CD4-positive, alpha-beta T cell treated with Interleukin-21 for 1 hour (primary cell): ENCODE data around the gene ARHGEF25.
A peak's percentile ranks its signal among the peaks of the same experiment; 100 is the strongest.
"Not testable (repeated sequence)": the region's sequence is repeated elsewhere in the genome, so short reads cannot be mapped to it uniquely, and the experiment has no call there.

Experiments
- DNase-seq: peaks from one replicate; pipeline ENCODE4 v3.0.0-alpha.2; 2020

Gene ARHGEF25

DNA sequence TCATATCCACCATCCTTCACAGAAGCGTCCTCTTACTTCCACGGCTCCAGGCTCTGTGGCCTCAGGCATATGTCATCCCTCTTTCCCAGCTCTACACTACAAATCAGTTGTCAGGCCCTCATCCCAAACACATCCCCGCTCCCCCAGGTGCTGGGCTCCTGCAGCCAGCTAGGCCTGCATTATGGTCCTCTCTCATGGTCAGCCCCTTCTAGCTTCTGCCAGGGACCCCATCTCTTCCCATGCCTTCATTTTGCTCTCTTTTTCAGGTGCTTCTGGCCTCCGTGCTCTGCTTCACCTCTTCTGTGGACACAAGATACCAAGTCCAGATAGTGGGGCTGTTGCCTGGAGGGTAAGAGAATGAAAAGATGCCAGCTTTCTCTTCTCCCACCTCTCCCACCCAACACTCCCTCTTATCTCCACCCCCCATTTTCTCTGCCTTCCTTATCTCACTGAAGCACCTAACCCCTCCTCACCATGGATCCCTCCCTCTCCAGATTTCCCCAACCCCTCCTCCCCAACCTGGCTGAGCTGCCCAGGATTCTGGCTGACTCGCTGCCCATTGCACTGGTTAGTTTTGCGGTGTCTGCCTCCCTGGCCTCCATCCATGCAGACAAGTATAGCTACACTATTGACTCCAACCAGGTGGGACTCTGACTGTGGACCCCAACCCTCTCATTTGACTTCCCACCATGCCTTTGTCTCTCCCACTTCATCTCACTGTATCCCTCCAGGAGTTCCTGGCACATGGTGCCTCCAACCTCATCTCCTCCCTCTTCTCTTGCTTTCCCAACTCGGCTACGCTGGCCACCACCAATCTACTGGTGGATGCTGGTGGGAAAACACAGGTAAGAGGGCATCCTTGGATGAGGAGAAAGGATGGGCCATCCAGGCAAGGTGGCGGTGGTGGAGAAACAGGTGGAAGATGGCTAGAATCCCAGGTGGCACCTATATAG is 11.3 kb downstream of the ARHGEF25 start:
- DNase-seq = no peak

DNA sequence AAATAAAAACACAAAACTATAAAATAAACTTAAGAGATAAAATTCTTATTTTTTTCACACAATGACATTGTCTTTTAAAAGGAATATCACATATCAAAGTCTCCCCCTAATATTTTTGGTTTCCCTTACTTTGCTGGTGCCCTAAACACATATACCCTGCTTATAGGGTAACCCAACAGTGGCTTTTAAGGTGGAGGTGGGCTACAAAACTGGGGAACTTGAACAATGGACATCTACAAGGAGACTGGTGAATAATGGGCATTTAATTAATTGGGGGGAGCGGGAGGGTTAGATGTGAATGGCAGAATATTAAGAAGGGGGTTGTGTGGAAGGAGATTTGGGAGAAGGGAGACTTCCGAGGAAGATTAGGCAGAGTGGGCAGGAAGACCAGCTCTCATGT is 12.2 kb downstream of the ARHGEF25 start:
- DNase-seq = no peak

DNA sequence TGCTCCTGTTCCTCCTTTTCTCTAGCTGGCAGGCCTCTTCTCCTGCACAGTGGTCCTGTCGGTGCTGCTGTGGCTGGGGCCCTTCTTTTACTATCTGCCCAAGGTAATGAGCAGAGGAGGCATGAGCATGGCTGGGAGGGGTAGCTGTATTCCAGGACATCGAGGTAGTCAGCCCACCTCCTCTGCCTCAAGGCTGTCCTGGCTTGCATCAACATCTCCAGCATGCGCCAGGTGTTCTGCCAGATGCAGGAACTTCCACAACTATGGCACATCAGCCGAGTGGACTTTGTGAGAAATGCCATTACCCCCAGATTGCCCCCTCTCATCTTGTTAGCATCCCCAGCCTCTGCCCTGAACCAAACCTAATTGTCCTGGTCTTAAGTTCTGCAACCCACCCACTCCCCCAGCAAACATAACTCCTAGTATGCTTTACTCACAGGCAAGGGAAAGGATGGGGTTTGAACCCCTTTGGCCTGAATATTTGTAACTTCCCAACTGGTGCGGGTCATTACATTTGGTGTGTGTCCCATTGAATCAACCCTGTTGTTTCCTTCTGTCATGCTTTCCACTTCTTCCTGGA is 12.7 kb downstream of the ARHGEF25 start:
- no peak for DNase-seq

DNA sequence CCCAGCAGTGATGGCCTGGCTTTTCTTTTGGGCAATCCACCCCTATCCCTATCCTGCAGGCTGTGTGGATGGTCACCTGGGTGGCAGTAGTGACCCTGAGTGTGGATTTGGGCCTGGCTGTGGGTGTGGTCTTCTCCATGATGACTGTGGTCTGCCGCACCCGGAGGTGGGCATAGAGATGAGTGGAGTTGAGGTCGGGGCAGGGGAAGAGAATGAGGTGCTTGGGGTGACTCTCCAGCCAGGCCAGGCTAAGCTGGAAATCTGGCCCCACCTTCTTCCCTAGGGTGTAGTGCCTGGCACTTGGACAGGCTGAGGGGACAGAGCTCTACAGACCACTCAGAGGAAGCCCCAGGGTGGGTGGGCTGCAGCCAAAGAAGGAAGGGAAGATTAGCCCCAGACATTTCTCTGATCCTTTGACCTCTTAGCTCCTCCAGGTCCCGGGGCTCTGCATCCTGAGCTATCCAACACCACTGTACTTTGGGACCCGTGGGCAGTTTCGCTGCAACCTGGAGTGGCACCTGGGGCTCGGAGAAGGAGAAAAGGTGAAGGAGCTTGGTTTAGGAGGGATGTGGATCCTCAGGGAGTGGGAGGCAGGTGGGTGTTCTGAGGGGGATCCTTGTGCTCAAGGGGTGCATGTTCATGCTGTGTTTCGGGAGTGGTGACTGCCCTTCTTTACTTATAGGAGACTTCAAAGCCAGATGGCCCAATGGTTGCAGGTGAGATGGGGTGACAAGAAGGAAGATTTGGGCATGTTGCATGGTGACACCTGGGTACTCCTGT is 13.4 kb downstream of the ARHGEF25 start:
- DNase-seq = no peak

DNA sequence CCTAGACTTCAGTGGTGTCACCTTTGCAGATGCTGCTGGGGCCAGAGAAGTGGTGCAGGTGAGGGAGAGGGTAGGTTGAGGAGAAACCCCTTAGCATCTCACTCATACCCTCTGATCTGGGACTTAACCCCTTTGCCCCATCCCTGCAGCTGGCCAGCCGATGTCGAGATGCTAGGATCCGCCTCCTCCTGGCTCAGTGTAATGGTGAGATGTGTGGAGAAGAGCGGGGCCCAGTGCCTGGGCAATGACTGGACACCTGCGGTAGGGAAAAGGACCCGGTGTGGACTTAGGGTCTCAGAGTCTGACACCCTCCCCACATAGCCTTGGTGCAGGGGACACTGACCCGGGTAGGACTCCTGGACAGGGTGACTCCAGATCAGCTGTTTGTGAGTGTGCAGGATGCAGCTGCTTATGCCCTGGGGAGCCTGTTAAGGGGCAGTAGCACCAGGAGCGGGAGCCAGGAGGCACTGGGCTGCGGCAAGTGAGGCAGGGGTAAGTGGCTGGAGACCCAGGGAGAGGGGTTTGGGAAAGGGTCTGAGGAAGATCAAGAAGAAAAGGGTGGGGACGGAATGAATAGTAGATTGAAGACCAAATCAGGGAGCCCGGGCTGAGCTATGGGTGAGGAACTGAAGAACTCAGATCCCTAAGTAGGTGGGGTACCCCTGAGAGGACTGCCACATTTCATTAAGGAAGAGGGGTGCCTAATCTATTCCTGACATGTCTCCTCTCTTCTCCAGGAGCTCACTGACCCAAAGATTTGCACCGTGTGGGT is 14.2 kb downstream of the ARHGEF25 start:
- no peak for DNase-seq

DNA sequence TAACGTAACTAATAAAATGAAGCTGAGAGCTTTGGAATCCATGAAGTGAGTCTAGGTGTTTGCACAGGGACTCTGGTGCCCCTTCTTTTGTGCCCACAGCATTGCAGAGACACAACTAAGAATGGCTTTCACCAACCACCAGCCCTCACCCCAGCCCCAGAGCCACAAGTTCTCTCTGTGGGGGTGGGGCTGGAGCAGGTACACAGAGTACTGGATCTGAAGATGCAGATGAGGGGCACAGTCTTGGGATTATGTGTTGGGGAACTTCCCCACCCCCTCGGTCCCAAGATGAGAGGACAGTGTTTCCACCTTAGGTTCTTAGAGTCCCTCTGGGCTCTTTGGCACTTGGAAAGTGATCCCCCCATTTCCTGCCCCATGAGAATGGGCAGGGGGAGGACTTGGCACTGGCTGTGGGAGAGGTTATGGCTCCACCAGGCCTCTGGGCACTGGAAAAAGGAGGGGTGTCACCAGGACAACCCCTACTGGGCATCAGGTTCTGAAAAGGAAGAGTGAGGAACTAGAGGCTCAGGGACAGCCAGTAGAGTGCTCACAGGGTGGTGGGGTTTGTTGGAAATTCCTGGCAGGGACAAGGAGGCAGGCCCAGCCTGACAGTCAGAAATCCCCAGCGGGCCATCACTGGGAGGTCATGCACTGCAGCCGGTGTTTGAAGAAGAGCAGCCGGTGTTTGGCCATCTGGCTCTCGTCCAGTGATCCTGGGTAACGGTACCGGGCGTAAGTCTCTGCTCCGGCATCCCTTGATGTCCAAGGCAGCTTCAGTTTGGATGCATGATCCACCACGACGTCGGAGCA is 15.1 kb downstream of the ARHGEF25 start:
- DNase-seq = no peak

DNA sequence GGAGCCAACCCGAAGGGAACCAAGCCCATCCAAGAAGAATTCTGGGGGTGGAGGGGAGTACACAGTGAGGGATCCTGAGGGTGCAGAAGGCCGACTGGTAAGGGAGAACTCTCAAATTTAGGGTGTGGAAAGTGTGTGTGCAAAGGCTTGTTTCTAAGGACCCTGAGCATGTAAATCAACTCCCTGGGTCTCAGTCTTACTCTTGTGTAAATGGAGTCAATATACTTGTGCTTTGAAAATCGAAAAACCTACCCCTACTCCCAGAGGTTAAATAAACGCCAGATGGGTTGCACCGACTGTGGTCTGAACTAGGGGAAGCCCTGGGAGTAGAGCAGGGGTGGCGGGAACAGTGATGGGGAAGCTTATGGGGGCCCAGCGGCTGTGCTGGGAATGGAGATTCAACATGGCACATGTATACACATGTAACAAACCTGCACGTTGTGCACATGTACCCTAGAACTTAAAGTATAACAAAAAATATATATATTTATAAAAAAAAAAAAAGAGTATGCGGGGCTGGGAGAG is 15.7 kb downstream of the ARHGEF25 start:
- no peak for DNase-seq

DNA sequence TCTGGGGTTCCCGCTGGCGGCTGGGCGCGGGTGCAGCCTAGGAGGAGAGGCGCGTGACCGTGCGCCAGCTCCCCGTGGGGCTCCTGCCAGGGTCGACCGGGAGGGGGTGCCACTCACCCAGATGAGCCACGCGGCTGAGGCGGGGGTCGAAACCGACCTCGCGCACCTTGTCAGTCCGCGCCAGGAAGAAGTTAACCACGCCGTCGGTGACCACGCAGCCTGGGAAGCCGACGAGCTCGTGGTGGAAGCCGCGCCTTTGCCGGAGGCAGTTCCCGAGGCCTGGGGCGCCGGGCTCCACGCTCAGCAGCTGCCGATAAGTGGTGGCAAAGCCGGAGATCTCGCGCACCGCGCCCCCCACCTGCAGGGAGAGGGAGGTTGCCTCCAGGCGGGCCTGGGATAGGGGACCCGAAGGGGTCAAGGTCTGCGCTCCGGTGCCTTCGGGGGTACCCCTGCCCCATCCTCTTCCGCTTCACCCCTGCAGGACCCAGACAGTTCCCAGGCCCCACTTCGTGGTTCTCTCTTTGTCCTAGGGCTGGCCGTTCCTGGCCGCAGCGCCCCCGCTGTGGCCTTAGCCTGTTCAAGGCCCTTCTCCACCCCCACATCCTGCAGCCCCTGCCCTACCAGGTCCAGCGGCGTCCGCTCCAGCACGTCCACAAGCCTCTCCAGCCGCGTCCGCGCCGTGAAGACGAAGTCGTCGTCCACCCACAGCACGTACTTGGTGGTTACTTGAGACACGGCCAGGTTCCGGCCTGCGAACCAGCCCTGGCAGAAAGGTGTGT is 16.5 kb downstream of the ARHGEF25 start:
- DNase-seq = no peak

DNA sequence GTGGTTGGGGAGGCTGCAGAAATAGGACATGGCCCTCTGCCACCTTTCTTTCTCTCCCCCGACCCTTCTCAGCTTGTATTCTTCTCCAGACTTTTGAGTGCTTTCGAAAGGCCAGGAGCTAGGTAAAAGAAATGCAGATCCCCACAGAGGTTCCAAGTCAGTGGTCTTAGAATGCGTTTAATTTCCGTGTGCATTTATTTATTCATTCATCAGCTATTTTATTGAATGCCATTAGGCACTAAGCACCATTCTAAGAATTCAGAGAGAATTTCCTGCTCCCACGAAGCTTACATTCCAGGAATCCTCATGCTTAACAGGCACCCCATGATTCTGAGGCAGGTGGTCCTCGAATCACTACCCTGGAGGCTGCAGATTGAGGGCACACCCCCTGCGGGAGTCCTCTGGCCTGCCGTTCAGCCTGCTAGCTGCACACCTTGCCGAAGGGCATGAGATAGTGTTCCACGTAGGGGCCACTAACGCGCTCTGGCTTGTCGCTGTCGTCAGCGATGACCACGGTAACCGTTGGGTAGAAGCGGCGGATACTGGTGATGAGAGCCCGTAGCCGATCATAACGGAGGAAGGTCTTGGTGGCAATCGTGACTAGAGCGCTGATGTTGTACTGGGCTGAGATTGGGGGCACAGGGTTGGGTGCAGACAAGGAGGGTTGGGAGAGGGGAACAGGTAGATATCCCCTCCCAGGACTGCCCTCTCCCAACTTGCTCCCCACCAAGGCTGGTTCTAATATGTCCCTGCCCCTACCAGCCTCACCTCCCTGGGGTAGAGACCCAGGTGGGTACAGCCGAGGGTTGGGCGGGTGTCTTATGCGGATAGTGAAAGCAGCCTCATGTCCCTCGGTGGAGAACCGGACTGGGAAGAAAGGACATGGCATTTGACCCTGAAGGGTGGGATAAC is 17.3 kb downstream of the ARHGEF25 start:
- DNase-seq = no peak

DNA sequence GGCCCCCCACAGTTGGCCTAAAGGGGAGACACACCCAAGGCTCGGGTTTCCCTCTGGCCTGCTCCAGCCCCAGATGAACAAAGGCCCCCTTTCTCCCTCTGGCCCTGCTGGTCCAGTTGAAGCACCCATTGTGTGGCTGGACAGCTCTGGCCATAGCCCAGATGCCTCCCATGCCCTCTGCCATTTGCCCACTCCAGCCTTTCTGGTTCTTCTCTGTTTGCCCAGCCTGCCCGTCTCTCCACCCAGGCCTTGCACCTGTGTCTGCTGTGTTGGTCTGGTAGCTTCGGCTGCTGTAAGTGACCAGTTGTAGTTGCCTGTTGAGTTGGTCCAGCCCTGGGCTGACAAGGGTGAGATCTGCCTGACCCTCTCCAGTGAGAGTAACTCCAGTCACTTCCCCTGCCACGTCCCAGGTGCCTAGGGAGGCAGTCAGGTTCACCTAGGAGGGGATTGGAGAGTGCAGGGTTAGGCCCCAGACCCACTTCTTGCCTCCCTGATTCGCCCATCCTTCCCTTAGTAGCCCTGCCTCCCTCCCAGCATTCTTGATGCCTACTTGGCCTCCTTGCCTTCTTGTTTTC is 18.7 kb downstream of the ARHGEF25 start:
- DNase-seq = no peak

DNA sequence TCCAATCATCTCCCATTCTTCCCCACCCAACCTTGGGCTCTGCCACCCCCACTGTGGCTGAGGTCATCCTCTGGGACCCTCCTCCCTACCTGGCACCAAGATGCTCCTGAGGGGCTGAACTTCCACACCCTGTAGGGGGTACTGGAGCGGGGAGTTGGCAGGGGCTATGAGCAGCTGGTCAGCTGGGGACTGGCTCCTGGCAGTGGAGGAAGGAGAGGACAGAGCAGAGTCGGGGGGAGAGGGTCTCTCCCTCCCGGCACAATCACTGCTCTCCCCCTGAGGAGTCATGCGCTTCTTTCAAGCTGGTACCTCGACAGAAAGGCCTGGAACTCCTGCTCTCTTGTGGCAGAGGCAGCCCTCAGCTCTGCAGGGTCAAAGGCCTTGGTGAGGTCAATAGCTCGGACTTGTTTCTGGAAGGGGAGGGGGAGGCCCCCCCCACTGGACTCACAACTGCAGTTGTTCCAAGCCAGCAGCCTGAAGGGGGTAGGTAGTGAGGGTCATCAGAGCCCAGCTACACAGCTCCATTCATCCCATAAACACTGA is 19.7 kb downstream of the ARHGEF25 start:
- DNase-seq = no peak

DNA sequence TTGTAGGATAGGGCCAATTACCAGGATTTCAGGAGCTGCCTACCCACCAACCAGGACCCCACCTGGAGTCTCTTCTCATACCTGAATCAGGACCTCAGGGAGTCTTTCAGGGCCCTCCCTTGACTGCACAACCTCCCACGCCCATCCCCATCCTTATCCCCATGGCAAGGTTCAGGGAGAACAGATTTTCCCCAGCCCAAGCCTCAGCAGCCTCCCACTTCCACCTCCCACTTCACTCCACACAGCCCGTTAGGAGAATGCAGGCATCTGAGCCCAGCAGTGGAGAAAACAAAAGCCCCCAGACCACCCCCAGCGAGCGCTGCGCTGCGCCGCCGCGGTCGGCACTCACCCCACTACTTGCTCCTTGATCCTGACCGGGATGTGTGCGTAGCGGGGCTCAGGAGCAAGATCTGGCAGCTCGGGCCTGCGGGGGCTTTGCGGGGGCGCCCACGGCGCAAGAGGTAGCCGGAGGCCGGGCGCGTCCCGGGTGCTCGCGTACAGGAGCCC is 20.4 kb downstream of the ARHGEF25 start:
- no peak for DNase-seq

DNA sequence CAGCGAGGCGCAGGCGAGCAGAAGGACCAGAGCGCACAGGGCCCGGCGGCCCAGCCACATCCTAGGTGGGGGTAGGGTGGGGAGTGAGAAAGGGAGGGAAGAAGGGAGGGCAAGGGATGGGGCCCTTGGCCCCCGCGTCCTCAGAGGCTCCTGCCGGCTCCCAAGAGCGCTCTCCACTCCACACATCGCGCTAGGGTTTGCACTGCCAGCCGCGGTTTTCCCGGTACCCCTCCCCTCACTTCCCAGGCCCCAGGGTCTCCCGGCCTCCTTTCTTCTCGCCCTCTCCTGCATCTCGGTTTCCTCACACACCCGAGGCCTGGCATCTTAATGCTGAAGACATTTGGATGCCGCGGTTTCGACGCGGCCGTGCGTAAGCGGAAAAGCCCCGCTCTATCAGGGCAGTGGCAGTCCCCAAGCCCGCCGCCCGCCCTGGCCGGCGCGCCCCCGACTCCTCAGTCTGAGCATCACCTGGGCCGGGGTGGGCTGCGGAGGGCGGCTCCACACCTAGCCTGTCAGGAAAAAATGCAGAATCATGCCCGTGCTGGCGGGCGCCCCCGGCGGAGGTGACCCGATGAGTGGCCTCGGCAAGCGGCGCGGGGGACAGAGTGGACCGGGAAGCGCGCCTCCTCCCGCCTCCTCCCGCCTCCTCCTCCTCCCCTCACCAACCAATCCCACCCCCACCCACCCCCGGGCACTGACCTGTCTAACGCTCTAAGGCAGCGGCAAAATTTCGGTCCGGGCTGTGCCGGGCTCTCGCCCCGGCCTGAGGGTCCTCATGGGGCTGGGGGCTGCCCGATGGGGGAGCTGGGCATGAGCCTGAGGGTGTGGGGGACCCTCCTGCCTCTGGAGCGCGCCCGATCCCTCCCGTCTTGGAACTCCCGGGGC is 21.1 kb downstream of the ARHGEF25 start:
- no peak for DNase-seq

DNA sequence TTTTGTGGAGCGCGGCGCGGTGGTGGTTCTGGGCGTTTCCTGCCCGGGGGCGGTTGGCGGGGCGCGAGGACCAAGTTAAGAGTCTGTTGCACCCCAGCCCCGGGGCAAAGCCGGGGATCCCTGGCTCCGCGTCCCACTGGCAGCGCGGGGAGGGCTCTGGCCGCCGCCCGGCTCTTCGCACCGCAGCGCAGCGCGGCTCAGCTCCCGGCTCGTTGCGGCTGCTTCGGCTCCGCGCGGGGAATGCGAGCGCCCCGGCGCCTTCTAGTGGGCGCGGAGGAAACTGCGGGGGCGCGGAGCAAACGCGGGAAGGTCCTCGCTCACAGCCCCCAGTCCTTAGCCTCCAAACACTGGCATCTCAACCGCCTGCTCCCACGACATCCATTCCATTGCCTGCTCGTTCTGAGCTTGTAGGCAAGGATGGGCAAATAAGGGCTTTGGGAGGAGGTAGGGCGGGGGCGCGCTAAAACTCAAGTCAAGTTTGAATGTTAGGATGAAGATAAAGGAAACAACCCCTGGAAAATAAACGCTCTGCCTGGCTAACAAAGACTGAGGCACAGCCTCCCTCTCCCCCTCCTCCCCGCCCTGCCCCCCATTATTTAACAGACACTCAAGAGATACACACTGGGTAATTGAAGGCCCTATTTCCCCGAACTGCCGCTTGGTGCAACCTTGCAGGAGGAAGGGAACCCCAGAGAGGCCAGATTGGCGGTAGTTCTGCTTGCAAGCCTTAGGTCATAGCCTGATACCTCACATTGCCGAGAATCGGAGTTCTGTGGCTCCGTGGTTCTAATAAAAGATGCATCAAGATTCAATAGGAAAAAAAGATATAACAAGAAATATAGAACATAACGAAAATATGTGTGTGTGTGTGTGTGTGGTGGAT is 22.0 kb downstream of the ARHGEF25 start, which contains the start of gene B4GALNT1:
TSS of gene B4GALNT1 (minus strand) at position 244 of the 883 bp plus-strand sequence. CDS start 1,069 bp downstream, outside the sequence.
- peak; percentile 66 for DNase-seq

DNA sequence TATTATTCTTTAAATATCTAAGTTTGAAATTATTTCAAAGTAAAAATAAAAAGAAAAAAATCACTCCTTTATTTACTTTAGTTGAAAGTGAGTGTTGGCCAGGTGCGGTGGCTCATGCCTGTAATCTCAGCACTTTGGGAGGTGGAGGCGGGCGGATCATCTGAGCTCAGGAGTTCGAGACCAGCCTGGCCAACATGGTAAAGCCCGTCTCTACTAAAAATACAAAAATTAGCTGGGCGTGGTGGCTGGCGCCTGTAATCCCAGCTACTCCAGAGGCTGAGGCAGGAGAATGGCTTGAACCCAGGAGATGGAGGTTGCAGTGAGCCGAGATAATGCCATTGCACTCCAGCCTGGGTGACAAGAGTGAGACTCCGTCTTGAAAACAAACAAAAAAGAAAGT is 25.5 kb downstream of the ARHGEF25 start:
- not testable (repeated sequence) for DNase-seq

DNA sequence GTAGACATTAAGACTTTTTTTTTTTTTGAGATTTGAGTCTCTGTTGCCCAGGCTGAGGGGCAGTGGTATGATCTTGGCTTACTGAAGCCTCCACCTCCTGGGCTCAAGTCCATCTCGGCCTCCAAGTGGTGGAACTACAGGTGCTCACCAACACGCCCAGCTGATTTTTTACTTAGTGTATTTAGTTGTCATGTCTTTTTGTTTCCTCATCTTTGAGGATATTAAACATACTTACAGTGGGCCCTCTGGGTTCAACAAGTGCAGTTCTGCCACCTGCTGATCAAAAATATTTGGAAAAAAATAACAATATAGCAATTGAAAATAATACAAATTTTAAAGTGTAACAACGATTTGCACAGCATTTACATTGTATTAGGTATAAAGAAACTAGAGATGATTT is 26.1 kb downstream of the ARHGEF25 start:
- DNase-seq = no peak

DNA sequence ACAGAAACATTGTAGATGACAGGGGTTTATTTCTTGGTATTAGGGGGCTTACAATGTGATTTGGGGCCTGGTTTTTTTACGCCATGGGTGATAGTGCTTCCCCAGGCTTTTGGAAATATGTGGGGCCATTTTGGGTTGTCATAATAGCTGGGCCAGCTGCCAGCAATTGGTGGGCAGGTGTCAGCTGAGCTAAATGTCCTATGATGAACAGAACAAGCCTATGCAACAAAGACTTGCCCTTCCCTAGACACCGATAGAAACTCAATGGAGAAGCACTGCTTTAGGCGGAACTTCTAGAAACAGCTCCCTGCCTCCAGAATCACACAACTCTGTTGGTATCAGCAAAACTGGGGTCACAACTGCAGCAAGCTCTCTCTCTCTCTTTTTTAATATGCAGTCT is 26.9 kb downstream of the ARHGEF25 start:
- no peak for DNase-seq
